HG02938 (cell line): ENCODE measurements around the gene SH3BGR.
"Not testable (repeated sequence)": the region's sequence is repeated elsewhere in the genome, so short reads cannot be mapped to it uniquely, and the experiment has no call there.

Experiments used
- ATAC-seq: cut with Tn5 transposase; IDR thresholded peaks from one replicate; pipeline ENCODE4 v1.9.1; 2021; ENCODE audit warnings: mild to moderate bottlenecking, moderate library complexity; ENCODE audit not compliant: unreplicated experiment

Gene SH3BGR

GRCh38 chr21:39451332-39452206 is at the start of gene SH3BGR:
SH3BGR (plus strand) TSS chr21:39451970; CDS start chr21:39452097, 127 bp downstream.
- ATAC-seq: no peak

DNA sequence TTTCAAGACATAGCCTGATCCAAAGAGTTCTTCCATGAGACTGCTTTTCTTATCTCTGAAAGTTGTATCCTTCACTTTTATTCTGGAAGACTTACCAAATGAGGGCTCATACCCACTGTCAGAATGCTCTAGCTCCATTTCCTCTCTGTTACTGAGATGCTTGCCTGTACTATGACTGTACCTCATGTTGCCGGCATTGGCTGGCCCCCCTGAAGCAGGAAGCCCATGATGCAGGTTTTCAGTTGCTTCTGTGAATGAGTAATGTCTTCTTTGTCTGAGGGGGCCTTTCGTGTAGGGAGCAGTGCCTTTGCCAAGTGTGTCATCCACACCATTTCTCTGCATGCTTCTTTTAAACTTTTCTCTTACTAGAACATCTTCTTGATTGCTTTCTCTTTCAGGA is 45.7 kb upstream of the SH3BGR start:
- ATAC-seq: no peak

GRCh38 chr21:39419204-39419603 is 32.6 kb upstream of the SH3BGR start:
- not testable (repeated sequence) for ATAC-seq

- ATAC-seq: no peak
These were observed 29.1 kb upstream of the SH3BGR start for GRCh38 chr21:39422527-39423241.

DNA sequence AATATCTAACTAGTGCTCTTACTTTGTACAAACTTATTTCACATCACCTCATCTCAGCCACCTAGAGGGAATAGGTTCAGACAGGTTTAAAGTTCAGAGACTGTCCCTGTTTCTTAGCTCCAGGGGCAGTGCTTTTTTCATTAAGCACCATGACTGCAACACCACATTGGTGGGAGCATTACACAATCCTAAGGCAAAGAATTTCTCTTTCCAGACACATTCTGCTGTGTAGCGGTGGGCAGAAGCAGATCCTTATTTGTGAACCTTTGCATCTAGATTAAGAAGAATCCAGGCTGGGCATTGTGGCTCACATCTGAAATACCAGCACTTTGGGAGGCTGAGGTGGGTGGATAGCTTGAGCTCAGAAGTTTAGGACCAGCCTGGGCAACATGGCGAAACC is 22.3 kb upstream of the SH3BGR start:
- ATAC-seq: no peak

GRCh38 chr21:39430016-39430415 is 21.8 kb upstream of the SH3BGR start:
- ATAC-seq: no peak

GRCh38 chr21:39430457-39430856 is 21.3 kb upstream of the SH3BGR start:
- no peak for ATAC-seq

DNA sequence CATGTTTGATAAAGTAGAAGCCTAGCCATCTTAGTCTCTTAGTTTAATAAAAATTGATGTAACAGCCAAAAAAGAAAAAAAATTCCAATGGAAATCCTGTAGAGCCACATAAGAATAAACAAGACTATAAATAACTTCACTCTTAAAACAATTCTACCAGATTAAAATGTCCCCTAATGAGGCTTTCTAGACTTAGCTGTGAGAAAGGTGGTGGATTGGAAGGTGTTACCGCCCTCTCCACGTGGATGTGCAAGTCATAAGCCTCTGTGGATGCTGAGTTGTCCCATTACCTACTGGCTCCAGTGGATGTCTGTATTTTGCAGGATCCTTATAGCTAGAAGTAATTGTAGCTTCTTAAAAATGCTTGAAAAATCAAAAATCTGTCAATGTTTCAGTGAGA is 20.8 kb upstream of the SH3BGR start:
- no peak for ATAC-seq

DNA sequence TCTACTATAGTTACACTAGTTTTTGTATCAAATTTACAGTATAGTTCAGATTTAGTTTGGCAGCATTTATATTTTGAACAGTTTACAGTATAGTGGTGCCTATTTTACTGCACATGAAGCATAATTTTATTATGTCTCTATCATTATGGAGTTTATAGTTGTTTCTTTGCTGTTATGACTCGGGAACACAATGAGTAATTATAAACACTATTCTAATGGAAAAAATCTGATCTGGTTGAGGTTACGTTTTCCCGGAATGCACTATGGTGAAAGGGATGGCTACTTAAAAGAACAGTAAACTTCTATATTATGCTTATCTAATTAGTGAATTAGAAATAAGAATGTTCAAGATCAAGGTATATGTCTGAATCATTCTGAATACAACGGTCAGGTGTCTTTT is 16.8 kb upstream of the SH3BGR start:
- no peak for ATAC-seq

DNA sequence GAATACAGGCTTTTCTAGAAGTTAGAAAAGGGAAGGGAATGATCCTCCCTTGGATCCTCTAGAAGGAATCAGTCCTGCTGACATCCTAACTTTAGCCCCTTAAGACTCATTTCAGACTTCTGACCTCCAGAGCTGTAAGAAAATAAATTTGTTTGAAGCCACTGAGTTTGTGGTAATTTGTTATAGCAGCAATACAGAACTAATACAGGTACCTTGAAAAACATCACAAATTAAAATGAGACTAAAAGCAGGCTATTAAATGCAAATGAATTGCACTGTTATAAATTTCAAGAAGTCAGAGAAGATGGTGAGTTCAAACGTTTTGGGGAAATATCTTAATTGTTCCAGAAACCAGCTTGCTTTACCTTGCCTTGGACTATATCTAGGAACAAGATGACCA is 12.5 kb upstream of the SH3BGR start:
- no peak for ATAC-seq

GRCh38 chr21:39441502-39442475 is 10.0 kb upstream of the SH3BGR start:
- no peak for ATAC-seq

DNA sequence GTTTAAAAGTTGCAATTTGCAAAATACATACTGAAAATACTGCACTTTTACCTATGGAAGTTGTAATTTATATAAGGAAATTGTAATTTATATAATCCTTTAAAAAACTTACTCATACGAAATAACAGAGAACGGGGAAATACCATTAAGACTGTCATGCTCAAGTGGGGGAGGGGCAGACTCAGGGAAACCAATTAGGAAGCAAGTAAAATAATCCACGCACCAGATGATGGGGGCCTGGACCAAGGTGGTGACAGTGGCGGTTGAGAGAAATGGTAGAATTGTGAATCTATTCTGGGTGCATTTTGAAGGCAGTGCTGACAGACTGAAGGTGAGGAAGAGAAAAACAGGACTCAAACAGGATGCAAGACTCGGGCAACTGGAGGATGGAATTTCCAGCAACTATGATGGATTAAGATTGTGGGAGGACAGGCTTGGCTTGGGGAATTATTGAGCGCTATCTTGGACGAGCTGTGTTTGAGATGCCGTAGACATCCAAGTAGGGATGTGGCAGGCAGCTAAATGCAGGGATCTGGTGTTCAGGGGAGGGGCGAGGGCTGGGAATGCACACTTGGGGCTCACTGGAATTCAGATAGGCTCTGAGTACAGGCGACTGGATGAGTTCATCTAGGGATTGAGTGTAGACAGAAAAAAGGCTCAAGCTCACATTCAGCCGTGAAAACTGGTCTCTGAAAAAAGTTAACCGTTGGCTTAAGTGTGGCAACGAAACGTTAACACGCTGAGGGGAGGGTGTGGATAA is 7.2 kb upstream of the SH3BGR start:
- no peak for ATAC-seq

DNA sequence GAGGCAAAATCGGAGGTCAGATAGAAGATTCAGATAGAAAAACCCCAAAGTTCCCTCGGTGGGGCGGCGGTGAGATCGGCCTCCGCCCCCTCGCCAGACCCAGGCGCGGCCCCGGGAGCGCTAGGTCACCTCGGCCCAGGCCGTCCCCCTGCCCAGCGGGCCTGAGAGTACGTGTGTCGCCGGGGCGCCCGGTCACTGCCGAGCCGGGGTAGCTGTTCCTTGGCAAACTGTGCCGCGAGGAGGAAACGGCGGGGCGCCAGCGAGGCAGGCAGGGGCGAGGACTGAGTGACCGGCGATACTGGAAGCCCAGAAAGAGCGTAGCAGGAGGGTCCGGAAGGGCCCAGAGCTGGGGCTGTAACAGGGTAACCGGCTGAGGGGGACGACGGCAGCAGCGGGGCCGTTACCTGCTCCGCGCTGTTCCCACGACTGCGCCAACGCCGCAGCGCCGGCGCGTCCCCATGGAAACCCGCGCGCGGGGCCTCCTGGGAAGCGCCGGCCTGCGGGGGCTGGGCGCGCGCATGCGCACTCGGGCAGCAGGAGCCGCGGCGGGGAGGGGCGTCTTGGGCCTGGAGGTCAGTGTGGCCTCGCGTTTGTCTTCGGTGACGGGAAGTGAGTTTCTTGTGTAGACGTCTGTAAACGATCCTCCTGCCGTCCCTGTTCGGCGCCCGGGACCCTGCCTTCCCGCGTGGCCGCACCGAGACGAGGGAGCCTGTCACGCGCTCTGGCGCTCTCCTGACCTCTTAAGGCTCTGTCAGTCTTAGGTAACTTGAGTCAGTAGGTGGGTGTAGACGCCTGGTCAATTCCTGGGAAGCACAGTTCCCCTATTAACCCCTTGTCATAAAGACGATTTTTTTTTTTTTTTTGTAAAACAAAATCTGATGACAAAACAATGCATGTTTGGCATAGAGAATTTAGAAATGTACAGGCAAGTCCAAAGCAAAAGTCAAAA is 6.2 kb upstream of the SH3BGR start, which contains the start of gene LCA5L:
Gene LCA5L, minus strand, starts transcription at position 458 of the 949 bp plus-strand sequence. CDS start 17,285 bp downstream, outside the sequence.
- ATAC-seq: peak; percentile 70

DNA sequence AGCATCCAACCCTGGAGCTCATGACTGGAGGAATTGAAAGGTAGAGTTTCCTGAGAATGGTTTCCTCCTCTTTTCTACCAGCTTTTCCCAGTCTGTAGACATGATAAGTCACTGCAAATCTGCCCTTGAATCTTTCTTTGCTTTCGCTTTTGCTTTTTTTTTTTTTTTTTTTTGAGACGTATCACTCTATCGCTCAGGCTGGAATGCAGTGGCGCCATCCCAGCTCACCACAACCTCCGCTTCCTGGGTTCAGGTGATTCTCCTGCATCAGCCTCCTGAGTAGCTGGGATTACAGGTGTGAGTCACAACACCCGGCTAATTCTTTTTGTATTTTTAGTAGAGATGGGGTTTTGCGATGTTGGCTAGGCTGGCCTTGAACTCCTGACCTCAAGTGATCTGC is 4.5 kb upstream of the SH3BGR start:
- ATAC-seq: no peak

DNA sequence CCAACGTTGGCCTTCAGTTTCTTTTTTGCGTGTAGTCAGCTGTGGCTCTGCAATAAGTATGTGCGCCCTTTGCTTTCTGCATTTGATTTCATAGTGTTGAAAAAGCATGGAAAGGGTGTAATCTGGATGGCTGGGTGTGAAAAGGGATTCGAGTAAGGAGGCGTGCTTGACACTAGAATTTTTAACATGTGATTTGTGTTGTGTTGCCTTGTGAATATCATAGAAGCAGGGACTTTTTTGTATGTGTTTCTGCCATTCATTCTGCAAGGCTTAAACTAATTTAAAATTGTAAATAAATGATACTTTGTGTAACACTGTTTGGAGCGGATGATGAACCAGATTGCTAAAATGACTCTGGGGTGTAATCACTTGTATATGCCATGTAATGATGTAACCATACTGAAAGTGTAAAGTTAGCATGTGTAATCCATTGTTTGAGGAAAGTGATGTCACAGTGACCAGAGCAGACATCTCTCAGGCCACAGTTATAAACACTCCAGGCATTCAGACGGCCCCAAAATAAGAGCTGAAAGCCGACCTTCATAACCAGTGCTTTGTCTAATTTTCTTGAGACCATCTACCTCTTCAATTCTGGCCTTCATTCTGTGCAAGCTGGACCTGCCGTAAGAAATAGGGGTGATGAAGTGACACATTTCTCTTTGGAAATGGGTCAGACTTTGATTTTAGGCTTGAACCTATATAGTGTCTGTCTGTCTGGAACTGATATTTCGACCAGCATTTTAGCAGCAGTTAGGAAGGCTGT is 618 bp downstream of the SH3BGR start:
- no peak for ATAC-seq

DNA sequence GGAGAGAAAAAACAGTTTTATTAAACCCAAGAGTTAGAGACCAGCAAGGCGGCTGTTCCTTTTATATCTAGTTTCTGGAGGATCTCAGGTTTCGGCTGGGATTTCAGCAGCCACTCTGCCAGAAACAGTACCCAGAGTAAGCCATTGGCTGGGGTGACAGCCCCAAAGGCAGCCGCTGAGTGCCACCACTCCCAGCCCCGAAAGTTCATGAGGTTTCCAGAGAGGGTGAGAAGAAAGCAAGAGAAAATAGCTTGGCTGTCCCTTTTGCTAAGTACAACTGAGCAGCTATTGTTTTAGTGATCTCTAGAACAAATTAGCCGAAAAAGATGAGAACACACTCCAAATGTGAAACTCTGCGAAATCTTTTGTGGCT is 1.2 kb downstream of the SH3BGR start:
- ATAC-seq: no peak

DNA sequence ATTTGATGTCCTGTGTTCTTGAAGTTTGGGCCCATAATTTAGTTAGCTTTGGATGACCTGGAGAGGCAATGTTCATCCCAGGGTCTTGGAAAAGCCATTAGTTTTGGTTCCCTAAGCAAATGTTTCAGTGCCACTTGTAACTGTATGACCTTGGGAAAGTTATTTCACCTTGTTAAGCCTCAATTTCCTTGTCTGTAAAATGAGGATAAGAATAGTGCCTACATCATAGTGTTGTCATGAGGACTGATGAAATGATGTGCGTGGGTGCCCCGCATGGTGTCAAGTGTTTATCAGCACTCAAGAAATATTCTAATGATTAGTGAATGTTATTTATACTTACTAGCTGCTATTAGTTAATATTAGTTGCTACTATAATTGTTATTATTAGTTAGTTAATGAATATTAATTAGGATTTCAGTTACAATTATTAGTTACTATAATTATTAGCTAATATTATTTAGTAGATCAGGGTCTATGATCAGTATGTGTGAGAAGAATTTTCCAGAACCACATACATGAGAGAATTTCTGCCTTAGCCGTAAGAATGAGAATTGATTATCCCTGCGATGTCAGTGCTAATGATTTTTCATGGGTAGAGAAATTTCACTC is 1.9 kb downstream of the SH3BGR start:
- ATAC-seq: no peak
